ENCODE data around the gene CEPT1.

- TF ChIP-seq JUN (IDR thresholded peaks at IDR 0.05; ENCODE audit: borderline replicate concordance, insufficient read depth, insufficient read length, low read depth) = no peak
- no peak for TF ChIP-seq CTCF (IDR thresholded peaks at IDR 0.05; ENCODE audit: extremely low read depth in 1 of 2, insufficient read depth in 1 of 2, low read depth in 1 of 2, low read length in 2 of 2)
- no peak for TF ChIP-seq MYC (IDR thresholded peaks at IDR 0.05; ENCODE audit: low read depth, low read length)
- TF ChIP-seq EZH2 (IDR thresholded peaks at IDR 0.05; ENCODE audit: borderline replicate concordance, low read depth, low read length, severe bottlenecking) = no peak
- no peak for TF ChIP-seq POLR2A (IDR thresholded peaks at IDR 0.05; ENCODE audit: low read depth, low read length)
- TF ChIP-seq POLR2AphosphoS5 (IDR thresholded peaks at IDR 0.05; ENCODE audit: insufficient read depth, low read depth, low read length) = no peak
- no peak for TF ChIP-seq FOS (IDR thresholded peaks at IDR 0.05; ENCODE audit: borderline replicate concordance, insufficient read depth, low read length)
- TF ChIP-seq, protein P1, sequence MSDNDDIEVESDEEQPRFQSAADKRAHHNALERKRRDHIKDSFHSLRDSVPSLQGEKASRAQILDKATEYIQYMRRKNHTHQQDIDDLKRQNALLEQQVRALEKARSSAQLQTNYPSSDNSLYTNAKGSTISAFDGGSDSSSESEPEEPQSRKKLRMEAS (IDR thresholded peaks at IDR 0.05; ENCODE audit: insufficient read depth, insufficient read length) = no peak
- no peak for TF ChIP-seq GATA2 (IDR thresholded peaks at IDR 0.05; ENCODE audit: insufficient read depth, insufficient read length, low read depth, low read length)
Observed at GRCh38 chr1:111213412-111213811, 73.4 kb downstream of the CEPT1 start.

Measured in endothelial cell of umbilical vein (primary cell).